Hepatocyte (in vitro differentiated cells): ENCODE measurements around the gene RPS21. TPM values are rescaled to one million over a fixed set of nuclear protein-coding genes. Genes with fewer than 3 reads are reported as not detected.
A peak's percentile ranks its signal among the peaks of the same experiment; 100 is the strongest.

ENCODE experiments used
- DNase-seq: peaks from one replicate; pipeline ENCODE4 v3.0.0-alpha.2; 2016; ENCODE audit warnings: low spot score
- H2AFZ ChIP-seq: fragments of 200-600 bp; sonication (generic); 2 replicates; pipeline ENCODE4 v1.6.0; 2016; ENCODE audit warnings: antibody characterized with exemption, mild to moderate bottlenecking
- H3K27ac ChIP-seq: fragments of 200-600 bp; sonication (generic); 2 replicates; pipeline ENCODE4 v1.5.1; 2016; ENCODE audit warnings: mild to moderate bottlenecking
- H3K27me3 ChIP-seq: fragments of 200-600 bp; sonication (generic); 2 replicates; pipeline ENCODE4 v1.6.1; 2016
- H3K36me3 ChIP-seq: fragments of 200-600 bp; sonication (generic); replicated peaks from 2 replicates; pipeline ENCODE4 v1.5.1; 2016; ENCODE audit warnings: low read depth; ENCODE audit not compliant: insufficient read depth
- H3K4me1 ChIP-seq: fragments of 200-600 bp; sonication (generic); 2 replicates; pipeline ENCODE4 v1.5.1; 2016; ENCODE audit warnings: mild to moderate bottlenecking, moderate library complexity; ENCODE audit not compliant: insufficient read depth
- H3K4me2 ChIP-seq: fragments of 200-600 bp; sonication (generic); 2 replicates; pipeline ENCODE4 v1.6.0; 2016
- H3K4me3 ChIP-seq: fragments of 200-600 bp; sonication (generic); 2 replicates; pipeline ENCODE4 v1.5.1; 2016; ENCODE audit warnings: mild to moderate bottlenecking
- H3K79me2 ChIP-seq: fragments of 200-600 bp; sonication (generic); 2 replicates; pipeline ENCODE4 v1.6.0; 2017; ENCODE audit warnings: mild to moderate bottlenecking
- H3K9me2 ChIP-seq: fragments of 200-600 bp; sonication (generic); replicated peaks from 2 replicates; pipeline ENCODE4 v1.6.0; 2017; ENCODE audit warnings: mild to moderate bottlenecking; ENCODE audit not compliant: insufficient read depth
- H3K9me3 ChIP-seq: fragments of 200-600 bp; sonication (generic); 2 replicates; pipeline ENCODE4 v1.5.1; 2016; ENCODE audit warnings: low read depth, mild to moderate bottlenecking
- H4K20me1 ChIP-seq: fragments of 200-600 bp; sonication (generic); 2 replicates; pipeline ENCODE4 v1.6.0; 2016; ENCODE audit warnings: mild to moderate bottlenecking; ENCODE audit not compliant: insufficient read depth, poor library complexity, severe bottlenecking
- EZH2 ChIP-seq: fragments of 200-600 bp; sonication (generic); IDR thresholded peaks from 2 replicates; pipeline ENCODE4 v1.6.1; 2016; ENCODE audit warnings: antibody characterized with exemption, mild to moderate bottlenecking, borderline replicate concordance
- EZH2phosphoT487 ChIP-seq: fragments of 200-600 bp; sonication (generic); IDR thresholded peaks from one replicate; pipeline ENCODE4 v1.6.1; 2018; ENCODE audit warnings: antibody characterized with exemption, mild to moderate bottlenecking, low read depth, moderate library complexity; ENCODE audit not compliant: unreplicated experiment, severe bottlenecking
- WGBS: methylation state at CpG from one replicate; pipeline ENCODE4 v1.1.6; 2016; ENCODE audit warnings: low lambda C conversion rate; ENCODE audit errors: missing lambda C conversion rate; 5-methylcytosine and 5-hydroxymethylcytosine counted together
- polyA plus RNA-seq: library from polyadenylated mRNA; unstranded; fragments of >200 nt; fragmentation: Nextera tagmentation; extraction: Ambion mirVana; gene quantifications from 2 replicates; pipeline ENCODE4 v1.2.1, GENCODE V29; 2016
- total RNA-seq: library from RNA; depleted of rRNA; stranded (reverse); fragments of >200 nt; gene quantifications from 2 replicates; pipeline ENCODE4 v1.2.3, GENCODE V29; 2014
- TF ChIP-seq, protein P1 (sequence below): fragments of 200-600 bp; sonication (generic); IDR thresholded peaks from 2 replicates; pipeline ENCODE4 v1.5.1; 2016; ENCODE audit warnings: antibody characterized with exemption, mild to moderate bottlenecking; ENCODE audit not compliant: poor library complexity

Gene RPS21
- total and polyA plus RNA-seq, 2 experiments from 2014 or later = 460 to 1,754 TPM

DNA sequence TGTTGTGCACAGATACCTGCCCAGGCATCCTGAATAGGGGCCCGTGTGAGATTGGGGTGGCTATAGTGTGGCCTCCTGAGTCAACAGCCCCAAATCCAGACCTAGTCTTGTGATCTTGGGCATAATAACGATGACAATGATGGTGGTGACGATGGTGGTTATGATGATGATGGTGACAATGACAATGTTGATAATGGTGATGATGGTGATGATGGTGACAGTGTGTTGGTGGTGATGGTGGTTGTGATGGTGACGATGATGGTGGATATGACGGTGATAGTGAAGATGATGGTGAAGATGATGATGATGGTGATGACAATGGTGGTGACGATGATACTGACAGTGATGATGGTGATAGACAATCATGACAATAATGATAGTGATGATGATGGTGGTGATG is 5.1 kb upstream of the RPS21 start:
- H3K27me3 ChIP-seq = no peaks in the 10 kb centered on the region
- H3K4me2 ChIP-seq = no peak overlapping the region
- DNase-seq = no peak
- H3K4me1 ChIP-seq = peaks cover 28% of the 10 kb centered on the region
- no peak overlapping the region for H3K27ac ChIP-seq
- H3K4me3 ChIP-seq = no peak overlapping the region
- H3K36me3 ChIP-seq = no peaks in the 10 kb centered on the region
- H2AFZ ChIP-seq = no peak overlapping the region
- 70% methylated on average over 6 of the region's 6 CpGs for WGBS
- H3K9me3 ChIP-seq = no peaks in the 10 kb centered on the region
- H4K20me1 ChIP-seq = no peaks in the 10 kb centered on the region
- TF ChIP-seq, protein P1, sequence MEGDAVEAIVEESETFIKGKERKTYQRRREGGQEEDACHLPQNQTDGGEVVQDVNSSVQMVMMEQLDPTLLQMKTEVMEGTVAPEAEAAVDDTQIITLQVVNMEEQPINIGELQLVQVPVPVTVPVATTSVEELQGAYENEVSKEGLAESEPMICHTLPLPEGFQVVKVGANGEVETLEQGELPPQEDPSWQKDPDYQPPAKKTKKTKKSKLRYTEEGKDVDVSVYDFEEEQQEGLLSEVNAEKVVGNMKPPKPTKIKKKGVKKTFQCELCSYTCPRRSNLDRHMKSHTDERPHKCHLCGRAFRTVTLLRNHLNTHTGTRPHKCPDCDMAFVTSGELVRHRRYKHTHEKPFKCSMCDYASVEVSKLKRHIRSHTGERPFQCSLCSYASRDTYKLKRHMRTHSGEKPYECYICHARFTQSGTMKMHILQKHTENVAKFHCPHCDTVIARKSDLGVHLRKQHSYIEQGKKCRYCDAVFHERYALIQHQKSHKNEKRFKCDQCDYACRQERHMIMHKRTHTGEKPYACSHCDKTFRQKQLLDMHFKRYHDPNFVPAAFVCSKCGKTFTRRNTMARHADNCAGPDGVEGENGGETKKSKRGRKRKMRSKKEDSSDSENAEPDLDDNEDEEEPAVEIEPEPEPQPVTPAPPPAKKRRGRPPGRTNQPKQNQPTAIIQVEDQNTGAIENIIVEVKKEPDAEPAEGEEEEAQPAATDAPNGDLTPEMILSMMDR = no peak
- no peak for TF ChIP-seq EZH2
- TF ChIP-seq EZH2phosphoT487 = no peak
- H3K9me2 ChIP-seq = no peaks in the 10 kb centered on the region
- H3K79me2 ChIP-seq = peaks cover 28% of the 10 kb centered on the region

DNA sequence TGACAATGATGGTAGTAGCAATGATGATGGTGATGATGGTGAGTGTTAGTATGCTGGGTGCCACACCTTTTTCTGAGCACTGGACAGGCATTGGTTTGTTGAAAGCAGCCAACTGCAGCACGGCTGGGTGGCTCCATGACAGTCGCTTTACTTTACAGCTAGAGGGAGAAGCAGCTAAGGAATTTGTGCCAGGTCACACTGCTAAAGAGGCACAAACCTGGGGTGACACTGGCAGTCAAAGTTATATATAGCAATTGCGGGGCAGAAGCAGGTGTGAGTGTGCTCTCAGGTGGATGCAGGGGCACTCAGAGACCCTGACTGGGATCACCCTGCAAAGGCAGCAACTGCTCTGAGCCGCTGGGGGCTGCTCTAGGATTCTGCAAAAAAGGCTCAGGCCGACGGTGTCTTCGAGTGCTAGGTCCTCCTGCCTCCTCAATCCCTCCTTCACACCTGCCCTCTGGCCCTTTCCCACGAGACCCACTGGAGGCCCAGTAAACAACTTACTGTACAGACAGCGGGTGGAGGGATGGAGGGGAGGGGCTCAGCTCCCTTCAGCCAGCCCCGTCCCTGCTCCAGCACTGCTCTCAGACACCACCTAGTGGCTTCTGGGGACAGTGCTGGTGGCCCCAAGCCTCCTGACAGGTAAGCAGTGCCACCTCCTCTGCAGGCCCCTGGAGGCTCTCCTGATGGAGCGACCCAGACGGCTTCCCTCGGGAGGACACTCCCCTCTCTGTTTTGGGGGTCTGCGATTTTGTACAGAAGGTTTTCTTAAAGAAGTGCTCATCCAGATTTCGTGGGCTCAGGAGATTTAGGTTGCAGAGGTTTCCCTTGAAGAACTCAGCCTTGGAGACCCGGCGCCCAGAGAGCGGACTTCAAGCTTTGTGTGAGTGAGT is 4.4 kb upstream of the RPS21 start:
- H3K79me2 ChIP-seq = peaks cover 34% of the 10 kb centered on the region
- no peaks in the 10 kb centered on the region for H3K27me3 ChIP-seq
- no peak overlapping the region for H3K4me3 ChIP-seq
- no peak overlapping the region for H2AFZ ChIP-seq
- H3K4me1 ChIP-seq = peaks cover 22% of the 10 kb centered on the region
- H3K9me3 ChIP-seq = no peaks in the 10 kb centered on the region
- 47% methylated on average over 18 of the region's 18 CpGs for WGBS
- no peak overlapping the region for H3K4me2 ChIP-seq
- DNase-seq = peak; percentile 94
- no peaks in the 10 kb centered on the region for H3K9me2 ChIP-seq
- no peak overlapping the region for H3K27ac ChIP-seq
- no peak for TF ChIP-seq EZH2
- TF ChIP-seq, protein P1 = peak; percentile 80
- H3K36me3 ChIP-seq = no peaks in the 10 kb centered on the region
- peaks cover 4% of the 10 kb centered on the region for H4K20me1 ChIP-seq

DNA sequence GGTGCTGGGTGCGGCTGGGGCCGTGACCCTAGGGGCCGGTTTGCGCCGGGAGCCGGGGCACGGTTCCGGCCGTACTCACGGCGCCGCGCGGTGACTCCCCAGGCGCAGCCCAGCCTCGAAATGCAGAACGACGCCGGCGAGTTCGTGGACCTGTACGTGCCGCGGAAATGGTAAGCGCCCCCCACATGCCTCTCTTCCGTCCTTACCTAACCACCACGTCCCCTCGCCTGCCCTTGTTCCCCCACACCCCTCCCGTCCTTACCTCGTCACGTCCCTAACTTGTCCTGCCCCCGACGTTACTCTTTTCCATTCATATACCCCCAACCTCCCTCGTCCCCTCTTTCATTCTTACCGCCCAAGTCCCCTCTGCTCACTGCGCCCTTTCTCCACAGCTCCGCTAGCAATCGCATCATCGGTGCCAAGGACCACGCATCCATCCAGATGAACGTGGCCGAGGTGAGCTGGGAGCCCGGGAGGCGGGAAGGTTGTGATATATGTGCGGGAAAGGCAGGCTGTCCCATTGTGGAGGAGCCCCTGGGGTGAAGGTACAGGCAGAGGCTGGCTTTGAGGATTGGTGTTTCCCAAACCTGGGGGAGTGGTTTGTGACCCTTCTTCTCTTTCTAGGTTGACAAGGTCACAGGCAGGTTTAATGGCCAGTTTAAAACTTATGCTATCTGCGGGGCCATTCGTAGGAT is 463 bp downstream of the RPS21 start:
- H3K27me3 ChIP-seq = no peaks in the 10 kb centered on the region
- peaks cover 15% of the 10 kb centered on the region for H3K4me1 ChIP-seq
- TF ChIP-seq, protein P1 = no peak
- TF ChIP-seq EZH2phosphoT487 = no peak
- TF ChIP-seq EZH2 = no peak
- no peaks in the 10 kb centered on the region for H3K9me2 ChIP-seq
- no peaks in the 10 kb centered on the region for H3K9me3 ChIP-seq
- H3K4me2 ChIP-seq = peak overlapping the region; percentile 97
- peaks cover 11% of the 10 kb centered on the region for H4K20me1 ChIP-seq
- H2AFZ ChIP-seq = no peak overlapping the region
- H3K27ac ChIP-seq = peak overlapping the region; percentile 76
- WGBS = 14% methylated on average over 16 of the region's 47 CpGs
- H3K36me3 ChIP-seq = peaks cover 7% of the 10 kb centered on the region
- DNase-seq = no peak
- H3K79me2 ChIP-seq = peaks cover 52% of the 10 kb centered on the region
- H3K4me3 ChIP-seq = peak overlapping the region; percentile 96
